Inferior parietal cortex (tissue), 1 donor: ENCODE data around the gene C2orf15.
"Not testable (repeated sequence)": the region's sequence is repeated elsewhere in the genome, so short reads cannot be mapped to it uniquely, and the experiment has no call there.

Experiments
- DNase-seq: peaks from one replicate; pipeline ENCODE4 v3.0.0-alpha.2; 2016; ENCODE audit errors: extremely low spot score

The C2orf15 gene

GRCh38 chr2:99166218-99166617 is 24.7 kb downstream of the C2orf15 start:
- DNase-seq: no peak

DNA sequence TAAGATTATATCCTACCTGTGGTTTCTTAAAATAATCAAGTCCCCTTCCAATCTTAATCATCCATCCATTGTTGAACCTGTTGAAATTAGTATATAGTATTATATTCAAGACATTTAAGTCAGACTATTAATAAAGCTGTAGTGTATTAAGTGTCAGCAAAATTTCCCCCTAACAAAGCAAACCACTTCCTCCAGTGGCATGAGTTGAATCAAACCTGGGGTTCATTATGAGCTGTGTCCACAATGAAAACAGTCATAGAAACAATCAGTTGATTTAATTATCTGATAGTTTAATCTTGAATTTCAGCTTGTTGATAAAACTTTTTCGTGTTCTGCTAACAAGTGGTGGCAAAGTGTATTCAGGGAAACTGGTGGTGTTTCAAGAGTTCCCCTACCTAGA is 28.0 kb downstream of the C2orf15 start:
- no peak for DNase-seq

- DNase-seq: no peak
Measured at GRCh38 chr2:99171377-99172140, 30.1 kb downstream of the C2orf15 start.

DNA sequence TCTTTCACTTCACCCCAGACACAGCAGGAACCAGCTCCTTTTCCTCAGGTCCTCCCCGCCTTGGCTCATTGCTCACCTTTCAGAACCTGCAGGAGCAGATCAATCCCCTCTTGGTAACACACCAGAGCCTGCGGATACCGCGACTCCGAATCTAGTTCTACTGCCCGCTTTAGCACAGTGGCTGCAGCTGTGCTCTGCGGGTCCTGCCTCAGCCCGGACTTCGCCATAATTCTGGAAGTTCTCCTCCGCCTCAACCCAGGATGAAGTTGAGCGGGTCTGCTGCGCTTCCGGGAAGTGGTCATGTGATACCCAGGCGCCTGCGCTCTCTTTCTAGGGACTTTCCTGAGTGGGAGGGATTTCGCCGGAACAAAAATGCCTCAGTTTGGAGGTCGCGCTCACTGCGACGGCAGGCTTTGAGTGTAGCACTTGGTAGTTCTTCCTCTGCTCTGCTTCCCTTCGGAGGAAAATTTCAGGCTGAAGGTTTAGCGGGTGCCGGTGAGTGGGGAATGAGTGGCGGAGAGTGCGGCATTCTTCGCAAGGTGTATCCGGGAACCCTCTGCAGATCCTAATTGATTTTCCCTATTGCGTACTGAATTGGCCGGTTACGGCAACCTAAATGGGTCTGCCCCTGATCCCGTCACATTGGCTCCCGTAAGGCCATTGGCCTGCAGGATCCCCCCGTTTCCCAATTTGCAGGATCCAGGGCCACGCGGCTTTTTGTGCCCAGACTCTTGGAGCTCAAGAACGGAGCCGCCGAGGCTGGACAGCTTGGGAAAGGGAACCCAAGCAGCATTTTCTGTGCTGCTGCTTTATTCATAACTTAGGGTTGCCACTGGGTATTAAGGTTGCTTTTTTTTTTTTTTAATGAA is 39.5 kb downstream of the C2orf15 start, which contains the start of the genes MITD1 and MRPL30:
Gene MITD1 (minus strand): TSS at position 304 of the 869 bp plus-strand sequence. CDS start 77 bp downstream, at position 227.
Gene MRPL30 (plus strand): TSS at position 430 of the 869 bp plus-strand sequence. CDS start 5,020 bp downstream, outside the sequence.
- peak; percentile 98 for DNase-seq

- DNase-seq: no peak
Measured at GRCh38 chr2:99181624-99182000, 40.1 kb downstream of the C2orf15 start.

- DNase-seq: no peak
Measured at GRCh38 chr2:99183025-99183424, 41.5 kb downstream of the C2orf15 start.

- no peak for DNase-seq
Measured at GRCh38 chr2:99184811-99185210, 43.3 kb downstream of the C2orf15 start.

GRCh38 chr2:99187011-99187410 is 45.5 kb downstream of the C2orf15 start:
- no peak for DNase-seq

- DNase-seq: no peak
Measured at GRCh38 chr2:99188357-99188756, 46.9 kb downstream of the C2orf15 start.

GRCh38 chr2:99190548-99190947 is 49.0 kb downstream of the C2orf15 start:
- DNase-seq: no peak

GRCh38 chr2:99192364-99192763 is 50.9 kb downstream of the C2orf15 start:
- DNase-seq: not testable (repeated sequence)

- no peak for DNase-seq
Measured at GRCh38 chr2:99198103-99198841, 56.8 kb downstream of the C2orf15 start.

DNA sequence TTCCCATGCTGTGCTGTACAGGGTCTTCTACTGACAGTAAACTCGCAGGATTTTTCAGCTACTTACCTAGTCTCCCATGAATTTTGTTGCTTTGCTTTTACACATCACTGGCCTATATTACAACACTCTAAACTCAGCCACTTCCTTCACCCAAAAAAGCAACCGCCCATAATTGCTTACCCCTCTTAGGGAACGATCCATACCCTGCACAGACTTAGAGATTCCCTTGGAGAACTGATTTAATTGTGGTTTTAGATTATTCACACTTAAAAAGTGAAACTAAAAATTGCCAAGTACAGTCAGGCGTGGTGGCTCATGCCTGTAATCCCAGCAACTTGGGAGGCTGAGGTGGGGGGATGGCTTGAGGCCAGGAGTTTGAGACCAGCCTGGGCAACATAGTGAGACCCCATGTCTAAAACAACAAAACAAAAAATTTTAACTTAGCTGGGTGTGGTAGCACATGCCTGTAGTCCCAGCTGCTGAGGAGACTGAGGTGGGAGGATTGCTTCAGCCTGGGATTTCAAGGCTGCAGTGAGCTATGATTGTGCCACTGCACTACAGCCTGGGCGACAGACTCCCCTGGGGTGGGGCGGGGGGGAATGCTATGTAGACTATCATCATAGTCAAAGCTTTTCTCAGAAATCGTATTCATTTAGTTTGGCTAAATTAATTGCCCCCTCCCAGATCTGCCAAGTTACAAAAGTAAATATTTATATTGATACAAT is 58.7 kb downstream of the C2orf15 start:
- DNase-seq: peak; percentile 3
